CD4-positive, alpha-beta T cell treated with Interferon alpha-2 for 1 hour (primary cell): ENCODE data around the gene NSFL1C.
"Not testable (repeated sequence)": the region's sequence is repeated elsewhere in the genome, so short reads cannot be mapped to it uniquely, and the experiment has no call there.

Experiments used
- DNase-seq, 2 donors: peaks; one replicate each; pipeline ENCODE4 v3.0.0-alpha.2; 2020 to 2022

The NSFL1C gene

DNA sequence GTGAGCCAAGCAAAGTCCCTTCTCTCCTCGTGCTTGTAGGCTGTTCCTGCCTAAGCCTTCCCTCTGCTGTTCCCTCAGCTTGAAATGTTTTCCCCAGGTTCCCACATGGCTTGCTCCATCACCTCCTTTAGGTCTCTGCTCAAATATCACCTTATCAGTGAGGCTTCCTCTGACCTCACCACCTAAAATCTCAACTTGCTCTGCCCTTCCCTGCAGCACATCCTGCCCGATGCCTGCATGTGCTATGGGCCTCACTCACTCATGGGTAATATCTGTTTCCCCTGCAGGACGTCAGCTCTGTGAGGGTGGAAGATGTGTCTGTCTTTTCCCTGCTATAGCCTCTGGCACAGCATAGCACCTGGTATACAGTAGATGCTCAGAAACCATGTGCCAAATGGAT, 43.9 kb downstream of the NSFL1C start:
- no peak for DNase-seq

GRCh38 chr20:1420066-1420465, 46.6 kb downstream of the NSFL1C start:
- DNase-seq, result no peak

- no peak for DNase-seq
Measured at GRCh38 chr20:1418350-1418749, 48.3 kb downstream of the NSFL1C start.

- no peak for DNase-seq
Measured at GRCh38 chr20:1417790-1418189, 48.9 kb downstream of the NSFL1C start.

- no peak for DNase-seq
Measured at GRCh38 chr20:1417273-1417672, 49.4 kb downstream of the NSFL1C start.

DNA sequence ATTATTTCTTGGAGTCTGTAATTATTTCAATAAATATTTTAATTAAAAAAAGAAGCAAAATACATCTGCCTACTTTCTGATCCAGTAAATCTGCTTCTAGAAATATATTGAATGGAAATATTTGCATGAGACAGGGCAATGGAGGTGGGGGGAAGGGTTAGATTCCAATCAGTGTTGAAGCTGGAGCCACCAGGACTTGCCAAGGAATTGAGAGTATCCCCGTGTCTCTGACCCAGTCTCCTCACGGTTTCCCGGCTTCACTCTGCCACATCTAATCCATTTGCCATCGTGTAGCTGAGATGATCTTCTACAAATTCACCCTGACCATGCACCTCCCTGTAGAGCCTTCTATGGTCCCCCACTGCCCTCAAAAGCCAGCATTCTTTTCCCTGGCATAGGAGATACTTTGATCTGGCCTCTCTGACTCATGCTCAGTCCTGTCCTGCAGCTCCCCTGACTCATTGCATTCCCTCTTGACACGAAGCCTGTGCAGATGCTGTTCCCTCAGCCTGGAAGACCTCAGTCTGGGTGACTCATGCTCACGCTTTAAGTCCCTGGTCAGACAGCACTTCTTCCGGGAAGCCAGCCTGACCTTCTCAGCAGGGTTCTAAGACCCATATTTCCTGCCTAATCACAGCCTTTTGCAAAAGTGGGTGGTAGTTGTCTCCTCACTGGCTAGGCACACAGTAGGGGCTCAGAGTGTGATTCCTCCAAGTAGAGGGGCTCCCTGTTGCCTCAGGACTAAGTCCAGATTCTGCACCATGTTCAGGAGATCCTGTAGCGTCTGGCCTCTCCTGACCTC, 50.8 kb downstream of the NSFL1C start:
- DNase-seq, result peak in 1 of 2 donors; percentile 26

DNA sequence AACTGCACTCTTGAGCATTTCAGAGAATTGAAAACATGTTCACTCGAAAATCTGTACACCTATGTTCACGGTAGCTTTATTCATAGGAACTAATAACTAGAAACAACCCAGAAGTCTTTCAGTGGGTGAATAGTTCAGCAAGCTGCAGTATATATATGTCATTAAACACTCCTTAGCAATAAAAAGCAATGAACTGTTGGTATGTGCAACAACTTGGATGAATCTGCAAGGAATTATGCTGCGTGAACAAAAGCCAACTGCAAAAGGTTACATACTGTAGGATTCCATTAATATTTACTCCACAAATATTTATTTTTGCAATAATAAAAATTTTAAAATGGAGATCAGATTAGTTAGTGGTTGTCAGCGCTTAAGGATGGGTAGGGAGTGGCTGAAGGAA, 51.7 kb downstream of the NSFL1C start:
- DNase-seq, result no peak

GRCh38 chr20:1405801-1406200, 60.8 kb downstream of the NSFL1C start:
- DNase-seq, result no peak

GRCh38 chr20:1403624-1404023, 63.0 kb downstream of the NSFL1C start:
- no peak for DNase-seq

DNA sequence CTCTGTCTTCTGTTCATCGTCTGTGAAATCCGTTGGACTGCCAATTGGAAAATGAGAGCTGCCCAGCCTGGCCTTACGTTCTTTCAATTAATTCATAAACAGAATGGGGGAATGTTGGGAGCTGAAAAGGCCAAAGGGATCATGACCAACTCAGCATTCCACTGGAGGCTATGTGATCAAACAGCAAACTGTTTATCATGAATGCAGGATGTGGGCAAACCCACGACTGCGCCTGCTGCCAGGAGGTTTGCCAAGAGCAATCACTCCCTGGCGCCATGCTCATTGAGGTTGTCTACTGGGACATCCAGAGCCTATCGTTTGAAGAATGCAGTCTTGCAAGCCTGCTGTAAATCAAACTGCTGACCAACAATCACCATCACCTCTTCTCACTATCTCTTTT, 64.5 kb downstream of the NSFL1C start:
- no peak for DNase-seq

GRCh38 chr20:1401451-1401907, 65.2 kb downstream of the NSFL1C start:
- DNase-seq, result no peak

- DNase-seq, result not testable (repeated sequence)
Measured at GRCh38 chr20:1399678-1400366, 66.8 kb downstream of the NSFL1C start.

GRCh38 chr20:1398185-1398584, 68.5 kb downstream of the NSFL1C start:
- DNase-seq, result not testable (repeated sequence)

DNA sequence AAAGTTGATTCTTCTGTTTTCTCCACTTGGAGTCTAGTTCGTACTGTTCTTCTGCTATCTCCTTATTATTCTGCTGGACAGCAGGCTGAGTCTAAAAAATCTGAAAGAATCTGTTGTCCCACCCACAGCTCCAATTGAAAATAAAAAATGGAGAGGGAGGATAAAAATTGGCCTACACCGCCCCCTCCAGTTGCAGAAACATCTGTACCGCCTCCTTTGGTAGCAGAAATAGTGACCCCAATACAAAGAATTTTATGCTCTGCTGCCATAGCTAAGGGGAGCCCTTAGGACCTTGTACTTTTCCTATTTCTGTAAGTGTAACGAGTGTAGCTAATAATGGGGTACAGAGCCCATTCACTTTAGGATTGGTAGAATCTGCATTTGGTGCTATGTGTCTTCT, 68.9 kb downstream of the NSFL1C start:
- DNase-seq, result no peak

- DNase-seq, result no peak
Measured at GRCh38 chr20:1396702-1397101, 69.9 kb downstream of the NSFL1C start.

GRCh38 chr20:1396264-1396663, 70.4 kb downstream of the NSFL1C start:
- DNase-seq, result no peak

DNA sequence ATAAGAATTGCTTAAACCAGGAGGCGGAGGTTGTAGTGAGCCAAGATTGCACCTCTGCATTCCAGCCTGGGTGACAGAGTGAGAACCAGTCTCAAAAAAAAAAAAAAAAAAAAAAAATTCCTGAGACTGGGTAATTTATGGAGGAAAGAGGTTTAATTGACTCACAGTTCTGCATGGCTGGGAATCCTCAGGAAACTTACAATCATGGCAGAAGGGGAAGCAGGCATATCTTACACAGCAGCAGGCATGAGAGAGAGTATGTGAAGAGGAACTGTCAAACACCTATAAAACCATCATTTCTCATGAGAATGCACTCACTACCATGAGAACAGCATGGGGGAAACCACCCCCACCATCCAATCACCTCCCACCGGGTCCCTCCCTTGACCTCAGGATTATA, 72.0 kb downstream of the NSFL1C start:
- no peak for DNase-seq

DNA sequence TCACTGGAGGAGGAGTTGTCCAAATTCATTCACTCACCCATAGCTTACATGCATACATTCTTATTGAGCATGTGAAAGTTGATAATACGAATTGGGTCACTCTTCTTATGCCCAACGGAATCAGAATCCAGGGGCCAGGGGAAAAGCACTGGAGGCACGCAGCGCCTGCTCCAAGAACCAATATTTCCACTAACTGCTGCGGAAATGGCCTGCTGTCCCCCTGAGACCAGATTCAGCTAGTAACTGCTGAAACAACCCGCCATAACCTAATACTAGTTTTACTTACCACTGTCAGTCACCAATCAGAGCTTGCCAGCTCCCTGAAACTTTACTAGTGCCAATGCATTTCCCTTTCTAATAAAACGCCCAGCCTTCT, 73.2 kb downstream of the NSFL1C start:
- DNase-seq, result no peak

- DNase-seq, result peak; percentile 93 to 95
Measured at GRCh38 chr20:1392693-1393506, 73.7 kb downstream of the NSFL1C start, which contains the start of gene FKBP1A. TSS of gene FKBP1A (minus strand) at chr20:1393054. CDS start at chr20:1392998, 56 bp downstream.

DNA sequence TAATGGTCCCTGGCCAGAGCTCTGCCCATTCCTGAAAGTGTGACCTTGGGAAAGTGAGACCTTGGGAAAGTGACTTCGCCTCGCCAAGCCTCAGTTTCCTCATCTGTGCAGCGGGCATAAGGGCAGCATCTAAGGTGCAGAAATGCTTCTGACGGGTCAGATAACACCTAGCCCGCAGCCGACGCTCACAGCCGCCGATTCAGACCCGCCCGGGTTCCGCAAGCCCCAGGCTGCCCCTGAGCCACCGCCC, 74.3 kb downstream of the NSFL1C start:
- DNase-seq, result no peak
